SU-DHL-6 (cell line): ENCODE results near the gene MAML2.

Source experiments
- EZH2phosphoT487 ChIP-seq: fragments of 200-600 bp; sonication (generic), shearing (Covaris generic); conservative IDR thresholded peaks from 2 replicates; pipeline ENCODE4 v1.6.1; 2018; ENCODE audit warnings: mild to moderate bottlenecking, antibody characterized with exemption, low read length, moderate library complexity, mixed read lengths
- TF ChIP-seq, protein P1 (sequence below): fragments of 200-600 bp; sonication (generic); IDR thresholded peaks from one replicate; pipeline ENCODE4 v1.5.1; 2017; ENCODE audit warnings: antibody characterized with exemption, mild to moderate bottlenecking, low read length, moderate library complexity; ENCODE audit not compliant: insufficient read depth, poor library complexity, severe bottlenecking

DNA sequence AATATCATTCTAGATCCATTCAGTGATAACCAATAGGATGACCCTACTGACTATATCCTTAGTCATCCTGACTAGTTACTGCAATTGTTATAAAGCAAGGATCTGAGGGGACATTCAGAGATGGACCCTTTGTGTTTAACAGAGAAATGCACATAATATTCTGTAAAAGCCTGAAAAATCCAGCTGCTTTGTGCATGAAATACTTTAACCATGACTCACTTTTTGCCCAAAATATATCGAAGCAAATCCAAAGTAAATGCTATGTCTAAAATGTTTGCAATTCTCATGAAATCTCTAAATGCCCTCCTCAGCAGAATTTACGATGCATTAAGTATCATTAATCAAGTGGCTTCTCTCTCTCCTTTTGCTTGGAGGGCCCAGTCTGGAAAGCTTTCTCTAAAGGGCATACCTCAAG, 240.3 kb downstream of the MAML2 start:
- TF ChIP-seq, protein P1, sequence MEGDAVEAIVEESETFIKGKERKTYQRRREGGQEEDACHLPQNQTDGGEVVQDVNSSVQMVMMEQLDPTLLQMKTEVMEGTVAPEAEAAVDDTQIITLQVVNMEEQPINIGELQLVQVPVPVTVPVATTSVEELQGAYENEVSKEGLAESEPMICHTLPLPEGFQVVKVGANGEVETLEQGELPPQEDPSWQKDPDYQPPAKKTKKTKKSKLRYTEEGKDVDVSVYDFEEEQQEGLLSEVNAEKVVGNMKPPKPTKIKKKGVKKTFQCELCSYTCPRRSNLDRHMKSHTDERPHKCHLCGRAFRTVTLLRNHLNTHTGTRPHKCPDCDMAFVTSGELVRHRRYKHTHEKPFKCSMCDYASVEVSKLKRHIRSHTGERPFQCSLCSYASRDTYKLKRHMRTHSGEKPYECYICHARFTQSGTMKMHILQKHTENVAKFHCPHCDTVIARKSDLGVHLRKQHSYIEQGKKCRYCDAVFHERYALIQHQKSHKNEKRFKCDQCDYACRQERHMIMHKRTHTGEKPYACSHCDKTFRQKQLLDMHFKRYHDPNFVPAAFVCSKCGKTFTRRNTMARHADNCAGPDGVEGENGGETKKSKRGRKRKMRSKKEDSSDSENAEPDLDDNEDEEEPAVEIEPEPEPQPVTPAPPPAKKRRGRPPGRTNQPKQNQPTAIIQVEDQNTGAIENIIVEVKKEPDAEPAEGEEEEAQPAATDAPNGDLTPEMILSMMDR: no peak
- no peak for TF ChIP-seq EZH2phosphoT487
